OCI-LY7 (cell line): ENCODE results near the gene EML6.

Source experiments
- EZH2phosphoT487 ChIP-seq: fragments of 200-600 bp; sonication (generic); IDR thresholded peaks from 2 replicates; pipeline ENCODE4 v1.6.1; 2018; ENCODE audit warnings: low read depth, borderline replicate concordance, mild to moderate bottlenecking, mixed run types, antibody characterized with exemption, low read length, moderate library complexity, mixed read lengths
- TF ChIP-seq, protein P1 (sequence below): fragments of 200-600 bp; sonication (generic); conservative IDR thresholded peaks from 2 replicates; pipeline ENCODE4 v1.5.1; 2014; ENCODE audit warnings: mild to moderate bottlenecking, antibody characterized with exemption, low read length, moderate library complexity, mixed read lengths

- TF ChIP-seq, protein P1, sequence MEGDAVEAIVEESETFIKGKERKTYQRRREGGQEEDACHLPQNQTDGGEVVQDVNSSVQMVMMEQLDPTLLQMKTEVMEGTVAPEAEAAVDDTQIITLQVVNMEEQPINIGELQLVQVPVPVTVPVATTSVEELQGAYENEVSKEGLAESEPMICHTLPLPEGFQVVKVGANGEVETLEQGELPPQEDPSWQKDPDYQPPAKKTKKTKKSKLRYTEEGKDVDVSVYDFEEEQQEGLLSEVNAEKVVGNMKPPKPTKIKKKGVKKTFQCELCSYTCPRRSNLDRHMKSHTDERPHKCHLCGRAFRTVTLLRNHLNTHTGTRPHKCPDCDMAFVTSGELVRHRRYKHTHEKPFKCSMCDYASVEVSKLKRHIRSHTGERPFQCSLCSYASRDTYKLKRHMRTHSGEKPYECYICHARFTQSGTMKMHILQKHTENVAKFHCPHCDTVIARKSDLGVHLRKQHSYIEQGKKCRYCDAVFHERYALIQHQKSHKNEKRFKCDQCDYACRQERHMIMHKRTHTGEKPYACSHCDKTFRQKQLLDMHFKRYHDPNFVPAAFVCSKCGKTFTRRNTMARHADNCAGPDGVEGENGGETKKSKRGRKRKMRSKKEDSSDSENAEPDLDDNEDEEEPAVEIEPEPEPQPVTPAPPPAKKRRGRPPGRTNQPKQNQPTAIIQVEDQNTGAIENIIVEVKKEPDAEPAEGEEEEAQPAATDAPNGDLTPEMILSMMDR, result no peak
- TF ChIP-seq EZH2phosphoT487, result no peak
These were observed 275.7 kb downstream of the EML6 start for GRCh38 chr2:54999182-54999581.
